OCI-LY3 (cell line): Measurements from ENCODE around the gene NQO2.

Experiments
- H2AFZ ChIP-seq: fragments of 200-600, 300-600 bp; shearing (Covaris generic); 2 replicates; pipeline ENCODE4 v1.6.0; 2014; ENCODE audit warnings: antibody characterized with exemption, low read depth, low read length
- H3K27ac ChIP-seq: fragments of 200-600, 300-600 bp; sonication (generic); 2 replicates; pipeline ENCODE4 v1.5.1; 2014; ENCODE audit warnings: mild to moderate bottlenecking, low read length, moderate library complexity, mixed read lengths
- H3K27me3 ChIP-seq: fragments of 200-600, 300-600 bp; sonication (generic); 2 replicates; pipeline ENCODE4 v1.6.1; 2014; ENCODE audit warnings: low read depth, low read length, mixed read lengths
- H3K36me3 ChIP-seq: fragments of 200-600, 300-600 bp; sonication (generic); replicated peaks from 2 replicates; pipeline ENCODE3; 2014; ENCODE audit warnings: low read depth, low read length, mixed read lengths
- H3K4me1 ChIP-seq: fragments of 300-600, 200-600 bp; sonication (generic); 2 replicates; pipeline ENCODE4 v1.6.1; 2014; ENCODE audit warnings: low read length, mixed read lengths
- H3K4me2 ChIP-seq: fragments of 200-600, 300-600 bp; sonication (generic); 2 replicates; pipeline ENCODE4 v1.6.1; 2014; ENCODE audit warnings: low read length, mixed read lengths
- H3K4me3 ChIP-seq: fragments of 300-600, 200-600 bp; sonication (generic); 2 replicates; pipeline ENCODE4 v1.5.1; 2014; ENCODE audit warnings: antibody characterized with exemption, mild to moderate bottlenecking, low read length, moderate library complexity
- H3K79me2 ChIP-seq: fragments of 300-600, 200-600 bp; shearing (Covaris generic); 2 replicates; pipeline ENCODE4 v1.6.1; 2014; ENCODE audit warnings: mild to moderate bottlenecking, low read length, mixed read lengths
- H3K9ac ChIP-seq: fragments of 300-600, 200-600 bp; shearing (Covaris generic); 2 replicates; pipeline ENCODE4 v1.6.0; 2014; ENCODE audit warnings: mild to moderate bottlenecking, low read length, moderate library complexity
- H3K9me3 ChIP-seq: fragments of 200-600, 300-600 bp; shearing (Covaris generic); 2 replicates; pipeline ENCODE4 v1.6.1; 2014; ENCODE audit warnings: low read length, mixed read lengths; ENCODE audit not compliant: insufficient read depth
- H4K20me1 ChIP-seq: fragments of 200-600, 300-600 bp; sonication (generic); 2 replicates; pipeline ENCODE4 v1.6.1; 2016; ENCODE audit warnings: low read length, mixed read lengths; ENCODE audit not compliant: insufficient read depth
- EZH2phosphoT487 ChIP-seq: fragments of 200-600 bp; shearing (Covaris generic); IDR thresholded peaks from 2 replicates; pipeline ENCODE4 v1.6.1; 2018; ENCODE audit warnings: antibody characterized with exemption, mixed run types, low read depth
- TF ChIP-seq, protein P1 (sequence below): fragments of 200-600, 300-600 bp; sonication (generic); IDR thresholded peaks from 2 replicates; pipeline ENCODE4 v1.5.1; 2014; ENCODE audit warnings: antibody characterized with exemption, low read length, low read depth

The NQO2 gene

DNA sequence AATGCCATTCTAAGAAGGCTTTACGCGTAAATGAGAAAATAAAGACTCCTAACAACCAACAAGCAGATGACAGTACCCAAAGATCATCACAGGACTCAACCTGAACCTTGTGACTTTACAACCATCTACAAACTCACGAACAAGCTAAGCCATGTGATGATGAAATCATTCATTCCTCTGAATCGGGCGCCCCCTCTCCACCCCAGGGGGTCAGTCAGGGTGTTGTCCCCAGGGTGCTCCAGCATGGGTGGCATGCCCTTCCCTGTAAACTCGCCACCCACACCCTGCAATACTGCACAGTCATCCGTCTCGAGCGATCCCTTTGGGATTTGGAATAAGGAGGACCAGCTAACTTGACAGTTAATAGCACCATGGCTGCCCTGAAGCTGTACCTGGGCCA lies 40.9 kb upstream of the NQO2 start:
- no peak overlapping the region for H3K4me3 ChIP-seq
- no peak overlapping the region for H2AFZ ChIP-seq
- H3K4me2 ChIP-seq: no peak overlapping the region
- no peaks in the 10 kb centered on the region for H4K20me1 ChIP-seq
- no peak overlapping the region for H3K27ac ChIP-seq
- H3K36me3 ChIP-seq: no peaks in the 10 kb centered on the region
- H3K27me3 ChIP-seq: no peaks in the 10 kb centered on the region
- no peaks in the 10 kb centered on the region for H3K9me3 ChIP-seq
- H3K9ac ChIP-seq: no peak overlapping the region
- TF ChIP-seq EZH2phosphoT487: no peak
- TF ChIP-seq, protein P1, sequence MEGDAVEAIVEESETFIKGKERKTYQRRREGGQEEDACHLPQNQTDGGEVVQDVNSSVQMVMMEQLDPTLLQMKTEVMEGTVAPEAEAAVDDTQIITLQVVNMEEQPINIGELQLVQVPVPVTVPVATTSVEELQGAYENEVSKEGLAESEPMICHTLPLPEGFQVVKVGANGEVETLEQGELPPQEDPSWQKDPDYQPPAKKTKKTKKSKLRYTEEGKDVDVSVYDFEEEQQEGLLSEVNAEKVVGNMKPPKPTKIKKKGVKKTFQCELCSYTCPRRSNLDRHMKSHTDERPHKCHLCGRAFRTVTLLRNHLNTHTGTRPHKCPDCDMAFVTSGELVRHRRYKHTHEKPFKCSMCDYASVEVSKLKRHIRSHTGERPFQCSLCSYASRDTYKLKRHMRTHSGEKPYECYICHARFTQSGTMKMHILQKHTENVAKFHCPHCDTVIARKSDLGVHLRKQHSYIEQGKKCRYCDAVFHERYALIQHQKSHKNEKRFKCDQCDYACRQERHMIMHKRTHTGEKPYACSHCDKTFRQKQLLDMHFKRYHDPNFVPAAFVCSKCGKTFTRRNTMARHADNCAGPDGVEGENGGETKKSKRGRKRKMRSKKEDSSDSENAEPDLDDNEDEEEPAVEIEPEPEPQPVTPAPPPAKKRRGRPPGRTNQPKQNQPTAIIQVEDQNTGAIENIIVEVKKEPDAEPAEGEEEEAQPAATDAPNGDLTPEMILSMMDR: no peak
- no peaks in the 10 kb centered on the region for H3K79me2 ChIP-seq
- H3K4me1 ChIP-seq: peaks cover 18% of the 10 kb centered on the region

DNA sequence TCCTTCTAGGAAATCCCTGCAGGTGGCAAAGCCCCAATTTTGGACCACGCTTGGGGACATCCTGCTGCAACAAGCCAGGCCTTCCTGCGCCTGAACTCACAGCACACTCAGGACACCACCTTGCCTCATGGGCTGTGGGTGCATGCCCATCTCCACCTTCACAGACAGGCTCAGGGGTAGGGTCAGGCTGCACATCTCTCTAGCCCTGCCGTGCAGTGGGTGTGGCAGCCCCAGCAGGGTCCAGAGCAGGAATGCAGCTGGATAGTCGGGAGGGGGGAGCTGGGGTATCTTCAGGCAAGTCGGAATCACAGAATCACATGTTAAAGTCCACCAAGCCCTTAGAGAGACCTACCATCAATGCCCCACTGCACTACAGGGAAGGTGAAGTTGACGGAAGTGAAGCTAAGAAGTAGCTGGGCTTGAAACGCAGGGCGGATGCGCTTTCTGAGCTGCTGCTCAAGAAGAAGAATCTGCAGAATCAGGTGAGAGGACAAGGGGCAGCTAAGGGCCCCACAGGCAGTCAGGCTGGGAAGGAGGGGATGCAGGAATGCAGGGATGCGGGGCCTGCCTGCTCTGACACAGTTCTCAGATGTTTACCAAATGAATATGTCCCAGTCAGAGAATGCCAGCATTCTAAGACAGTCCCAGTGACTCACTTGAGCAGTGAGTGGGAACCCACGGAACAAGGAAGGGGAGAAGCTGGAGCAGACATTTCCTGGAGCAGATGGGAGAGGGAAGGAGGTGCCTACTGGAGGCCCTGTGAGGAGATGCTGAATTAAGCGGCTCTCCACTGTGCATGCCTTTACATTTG lies 39.6 kb upstream of the NQO2 start:
- Histone ChIP-seq H3K9ac (no peak overlapping the region), H2AFZ (no peak overlapping the region), H4K20me1 (no peaks in the 10 kb centered on the region), H3K9me3 (no peaks in the 10 kb centered on the region), H3K79me2 (no peaks in the 10 kb centered on the region), H3K4me3 (no peak overlapping the region), H3K4me1 (peaks cover 18% of the 10 kb centered on the region), H3K27me3 (no peaks in the 10 kb centered on the region), H3K27ac (no peak overlapping the region), H3K36me3 (no peaks in the 10 kb centered on the region), H3K4me2 (no peak overlapping the region)
- TF ChIP-seq, protein P1: no peak
- TF ChIP-seq EZH2phosphoT487: no peak

DNA sequence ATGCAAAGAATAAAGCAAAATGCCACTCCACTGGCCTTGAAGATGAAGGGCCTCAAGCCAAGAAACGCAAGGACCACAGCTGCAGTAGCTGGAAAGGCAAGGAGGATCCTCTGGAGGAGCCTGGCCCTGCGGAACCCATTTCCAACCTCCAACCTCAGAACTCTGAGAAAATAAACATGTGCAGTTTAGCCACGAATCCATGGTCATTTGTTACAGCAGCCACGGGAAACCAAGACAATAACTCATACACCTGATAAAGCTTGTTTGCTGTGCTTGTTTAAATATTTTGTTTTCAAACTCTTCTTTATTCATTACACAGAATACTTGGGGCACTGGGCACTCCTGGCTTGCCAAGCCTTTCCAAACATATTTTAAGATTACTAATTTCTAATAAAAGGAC lies 38.8 kb upstream of the NQO2 start:
- H3K27me3 ChIP-seq: no peaks in the 10 kb centered on the region
- H3K9ac ChIP-seq: no peak overlapping the region
- no peaks in the 10 kb centered on the region for H3K36me3 ChIP-seq
- no peaks in the 10 kb centered on the region for H3K9me3 ChIP-seq
- TF ChIP-seq EZH2phosphoT487: no peak
- TF ChIP-seq, protein P1: no peak
- no peaks in the 10 kb centered on the region for H3K79me2 ChIP-seq
- no peak overlapping the region for H3K27ac ChIP-seq
- H3K4me2 ChIP-seq: no peak overlapping the region
- H2AFZ ChIP-seq: no peak overlapping the region
- no peak overlapping the region for H3K4me3 ChIP-seq
- H3K4me1 ChIP-seq: peaks cover 18% of the 10 kb centered on the region
- no peaks in the 10 kb centered on the region for H4K20me1 ChIP-seq

DNA sequence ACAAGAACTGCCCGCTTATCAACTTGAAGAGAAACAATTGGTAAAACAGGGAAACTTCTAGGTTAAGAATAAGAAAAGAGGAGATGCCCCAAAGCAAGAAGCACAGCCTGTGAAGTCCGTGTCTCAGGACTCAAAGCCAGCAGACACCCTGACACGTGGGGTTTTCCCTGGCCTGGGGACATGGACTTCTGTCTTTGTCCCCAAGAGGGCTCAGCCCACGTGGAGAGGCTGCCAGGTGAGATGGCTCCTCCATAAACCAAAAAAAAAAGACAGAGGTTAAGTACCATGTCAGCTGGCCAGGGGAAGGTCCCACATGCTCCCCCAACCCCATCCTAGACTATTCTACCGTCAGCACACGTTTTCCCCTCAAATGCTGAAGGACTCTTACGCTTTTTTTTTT lies 38.2 kb upstream of the NQO2 start:
- Histone ChIP-seq H3K9me3 (no peaks in the 10 kb centered on the region), H3K27me3 (no peaks in the 10 kb centered on the region), H3K4me3 (peak overlapping the region; percentile 43; the same call in 1 of the 2 replicates), H2AFZ (no peak overlapping the region), H4K20me1 (no peaks in the 10 kb centered on the region), H3K4me1 (peaks cover 18% of the 10 kb centered on the region), H3K4me2 (peak overlapping the region; percentile 64), H3K9ac (no peak overlapping the region), H3K36me3 (no peaks in the 10 kb centered on the region), H3K27ac (no peak overlapping the region), H3K79me2 (no peaks in the 10 kb centered on the region)
- TF ChIP-seq, protein P1: no peak
- no peak for TF ChIP-seq EZH2phosphoT487
